22Rv1 (cell line): ENCODE data around the gene METTL26.

Experiments used
- H3K27ac ChIP-seq: fragments of 450-650 bp; 2 replicates; pipeline ENCODE4 v1.5.1; 2017
- ZFX ChIP-seq: fragments of 450-650 bp; IDR thresholded peaks from 2 replicates; pipeline ENCODE4 v1.6.1; 2017; ENCODE audit warnings: antibody characterized with exemption, borderline replicate concordance
- TF ChIP-seq, protein P1 (sequence below): fragments of 450-650 bp; IDR thresholded peaks from 2 replicates; pipeline ENCODE4 v1.5.1; 2017; ENCODE audit warnings: mild to moderate bottlenecking

Gene METTL26

DNA sequence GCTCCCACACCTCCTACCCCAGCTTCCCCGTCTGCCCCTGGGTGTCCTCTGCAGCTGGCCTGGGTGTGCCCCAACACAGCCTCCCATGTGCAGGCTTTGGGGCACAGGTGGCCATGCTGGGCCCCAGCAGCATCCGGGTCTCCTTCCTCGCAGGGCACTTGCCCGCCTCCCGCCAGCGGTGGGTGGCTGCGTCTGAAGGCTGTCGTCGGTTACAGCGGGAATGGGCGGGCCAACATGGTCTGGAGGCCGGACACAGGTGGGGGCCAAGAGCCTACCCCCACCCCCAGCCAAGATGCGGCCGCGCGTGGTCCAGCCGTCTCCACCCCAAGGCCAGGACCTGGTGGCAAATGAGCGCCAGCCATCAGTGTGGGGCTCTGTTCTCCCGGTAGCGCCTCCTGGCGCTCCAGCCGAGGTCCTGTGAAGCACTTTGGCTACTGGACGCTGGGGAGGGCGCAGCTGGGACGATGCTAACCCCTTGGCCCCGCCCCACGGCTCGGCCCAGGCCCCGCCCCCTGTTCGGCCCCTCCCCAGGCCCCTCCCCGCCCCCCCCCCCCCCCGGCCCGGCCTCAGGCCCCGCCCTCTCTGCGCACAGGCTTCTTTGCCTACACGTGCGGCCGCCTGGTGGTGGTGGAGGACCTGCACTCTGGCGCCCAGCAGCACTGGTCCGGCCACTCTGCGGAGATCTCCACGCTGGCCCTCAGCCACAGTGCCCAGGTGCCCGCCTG, 24.5 kb upstream of the METTL26 start:
- no peak for TF ChIP-seq ZFX
- TF ChIP-seq, protein P1, sequence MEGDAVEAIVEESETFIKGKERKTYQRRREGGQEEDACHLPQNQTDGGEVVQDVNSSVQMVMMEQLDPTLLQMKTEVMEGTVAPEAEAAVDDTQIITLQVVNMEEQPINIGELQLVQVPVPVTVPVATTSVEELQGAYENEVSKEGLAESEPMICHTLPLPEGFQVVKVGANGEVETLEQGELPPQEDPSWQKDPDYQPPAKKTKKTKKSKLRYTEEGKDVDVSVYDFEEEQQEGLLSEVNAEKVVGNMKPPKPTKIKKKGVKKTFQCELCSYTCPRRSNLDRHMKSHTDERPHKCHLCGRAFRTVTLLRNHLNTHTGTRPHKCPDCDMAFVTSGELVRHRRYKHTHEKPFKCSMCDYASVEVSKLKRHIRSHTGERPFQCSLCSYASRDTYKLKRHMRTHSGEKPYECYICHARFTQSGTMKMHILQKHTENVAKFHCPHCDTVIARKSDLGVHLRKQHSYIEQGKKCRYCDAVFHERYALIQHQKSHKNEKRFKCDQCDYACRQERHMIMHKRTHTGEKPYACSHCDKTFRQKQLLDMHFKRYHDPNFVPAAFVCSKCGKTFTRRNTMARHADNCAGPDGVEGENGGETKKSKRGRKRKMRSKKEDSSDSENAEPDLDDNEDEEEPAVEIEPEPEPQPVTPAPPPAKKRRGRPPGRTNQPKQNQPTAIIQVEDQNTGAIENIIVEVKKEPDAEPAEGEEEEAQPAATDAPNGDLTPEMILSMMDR, result peak; percentile 84
- peak overlapping the region; percentile 65 for H3K27ac ChIP-seq

GRCh38 chr16:660132-660458, 24.0 kb upstream of the METTL26 start:
- peak overlapping the region; percentile 65 for H3K27ac ChIP-seq
- TF ChIP-seq, protein P1, result no peak
- TF ChIP-seq ZFX, result no peak

GRCh38 chr16:659618-660017, 23.5 kb upstream of the METTL26 start:
- H3K27ac ChIP-seq, result peak overlapping the region; percentile 65
- TF ChIP-seq, protein P1, result no peak
- TF ChIP-seq ZFX, result no peak

DNA sequence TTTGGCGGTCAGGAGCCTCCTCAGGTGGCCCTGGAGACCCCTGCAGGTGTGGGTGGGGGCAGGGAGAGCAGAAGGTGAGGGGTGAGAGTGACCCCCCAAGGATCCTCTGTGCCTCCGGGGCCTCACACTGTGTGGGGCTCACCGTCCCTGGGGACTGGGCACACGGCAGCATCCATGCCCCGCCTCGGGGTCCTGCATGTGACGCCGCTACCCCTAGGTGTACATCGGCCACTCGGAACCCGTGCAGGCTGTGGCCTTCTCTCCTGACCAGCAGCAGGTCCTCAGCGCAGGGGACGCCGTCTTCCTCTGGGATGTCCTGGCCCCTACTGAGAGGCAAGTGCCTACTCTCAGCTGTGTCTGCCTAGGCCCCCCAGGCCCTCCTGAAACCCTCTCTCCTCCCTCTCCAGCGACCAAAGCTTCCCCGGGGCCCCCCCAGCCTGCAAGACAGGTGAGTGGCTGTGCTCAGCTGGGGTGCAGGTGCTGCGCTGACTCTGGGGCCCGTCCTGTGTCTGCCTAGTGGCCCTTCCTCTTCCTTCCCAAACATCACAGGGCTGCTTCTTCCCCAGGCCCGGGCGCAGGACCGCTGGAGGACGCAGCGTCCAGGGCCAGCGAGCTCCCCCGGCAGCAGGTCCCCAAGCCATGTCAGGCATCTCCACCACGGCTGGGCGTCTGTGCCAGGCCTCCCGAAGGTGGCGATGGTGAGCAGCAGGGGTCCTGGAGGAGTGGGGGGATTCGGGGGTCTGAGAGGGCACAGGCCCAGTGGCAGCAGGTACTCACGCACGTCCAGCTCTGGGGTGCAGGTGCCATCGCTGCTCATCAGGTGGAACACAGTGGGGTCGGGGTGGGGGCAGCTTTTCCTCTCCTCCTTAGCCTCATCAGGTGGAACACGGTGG, 22.8 kb upstream of the METTL26 start:
- no peak overlapping the region for H3K27ac ChIP-seq
- TF ChIP-seq, protein P1, result 0 out of 2 replicates have a peak, but pooled peaks have one; percentile 16
- no peak for TF ChIP-seq ZFX

DNA sequence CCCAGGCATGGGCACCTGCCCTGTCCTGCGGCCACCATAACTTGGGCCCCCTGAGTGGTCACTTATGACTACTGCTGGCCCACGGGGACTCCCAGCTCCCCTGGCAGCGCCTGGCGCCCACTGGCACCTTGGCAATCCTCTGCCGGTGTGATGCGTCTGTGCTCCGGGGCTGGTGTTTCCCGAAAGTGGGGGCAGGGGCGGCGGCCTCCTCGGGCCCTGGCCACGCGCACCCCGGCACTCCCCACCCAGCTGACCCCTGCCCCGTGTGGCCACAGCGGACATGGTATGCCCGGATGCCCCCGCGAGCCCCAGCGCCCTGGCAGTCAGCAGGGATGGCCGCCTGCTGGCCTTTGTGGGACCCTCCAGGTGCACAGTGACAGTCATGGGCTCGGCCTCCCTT, 21.4 kb upstream of the METTL26 start:
- no peak for TF ChIP-seq ZFX
- TF ChIP-seq, protein P1, result no peak

GRCh38 chr16:654034-654433, 17.9 kb upstream of the METTL26 start:
- no peak overlapping the region for H3K27ac ChIP-seq

More for the DNA sequence above, 21.4 kb upstream of the METTL26 start:
- no peak overlapping the region for H3K27ac ChIP-seq

More at GRCh38 chr16:654034-654433, 17.9 kb upstream of the METTL26 start:
- TF ChIP-seq, protein P1, result no peak
- TF ChIP-seq ZFX, result no peak
